Measurements from ENCODE around the gene SURF2.

The SURF2 gene

DNA sequence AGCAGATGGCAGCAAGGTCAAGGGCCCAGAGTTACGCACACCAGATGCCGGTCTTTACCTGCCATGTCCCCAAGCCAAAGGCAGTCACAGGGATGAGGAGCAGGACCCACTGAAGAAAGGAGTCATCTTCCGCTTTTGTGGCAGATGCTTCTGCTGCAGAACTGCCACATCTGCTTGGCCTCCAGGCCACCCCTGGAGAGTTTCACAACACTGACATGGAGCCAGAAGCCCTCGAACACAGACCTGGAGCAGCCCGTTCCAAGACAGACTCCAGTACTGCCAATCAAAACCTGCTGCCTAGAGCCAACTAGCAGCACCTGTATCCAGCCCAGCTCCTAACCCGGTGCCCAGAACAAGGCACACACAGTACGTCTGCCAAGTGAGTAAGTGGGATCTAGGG lies 1.6 kb upstream of the SURF2 start:
- DNase-seq (ENCODE audit: low spot score): no peak

DNA sequence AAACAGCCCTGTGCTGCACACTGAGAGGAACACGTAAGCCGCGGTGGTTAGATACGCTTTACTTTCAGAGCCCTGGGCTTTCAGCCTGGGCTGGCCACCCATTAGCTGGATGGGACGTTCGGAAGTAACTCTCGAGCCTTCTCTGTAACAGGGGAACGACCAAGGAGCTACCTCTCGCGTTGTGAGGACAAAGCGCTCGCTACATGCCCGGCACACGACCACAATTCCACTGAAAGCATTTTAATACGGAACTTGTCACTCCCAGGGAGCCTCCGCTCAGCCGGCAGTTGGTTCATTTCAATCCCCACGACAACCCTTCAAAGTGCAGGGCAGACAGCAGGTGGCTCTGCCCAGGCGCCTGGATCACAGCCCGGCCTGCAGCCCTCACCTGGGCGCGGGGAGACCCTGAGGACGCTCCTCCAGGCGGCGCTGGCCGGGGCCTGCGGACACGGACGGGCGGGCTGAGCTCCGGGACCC lies 431 bp upstream of the SURF2 start:
- peak; percentile 55 for DNase-seq (ENCODE audit: low spot score)

DNA sequence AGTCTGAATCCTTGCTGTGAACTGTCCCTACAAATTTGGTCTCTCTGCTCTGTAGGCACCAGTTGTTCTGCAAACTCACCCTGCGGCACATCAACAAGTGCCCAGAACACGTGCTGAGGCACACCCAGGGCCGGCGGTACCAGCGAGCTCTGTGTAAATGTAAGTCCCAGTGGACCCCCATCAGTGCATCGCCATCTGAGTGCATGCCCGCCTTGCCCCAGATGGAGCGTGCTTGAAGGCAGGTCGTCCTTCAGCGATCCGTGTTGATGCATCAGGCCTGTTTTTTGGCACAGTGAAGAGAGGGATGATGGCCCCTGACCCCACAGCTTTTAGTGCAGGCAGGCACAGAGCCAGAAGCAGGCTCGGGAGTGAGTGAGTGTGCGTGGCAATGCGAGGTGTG lies 1.3 kb downstream of the SURF2 start:
- no peak for DNase-seq (ENCODE audit: low spot score)

DNA sequence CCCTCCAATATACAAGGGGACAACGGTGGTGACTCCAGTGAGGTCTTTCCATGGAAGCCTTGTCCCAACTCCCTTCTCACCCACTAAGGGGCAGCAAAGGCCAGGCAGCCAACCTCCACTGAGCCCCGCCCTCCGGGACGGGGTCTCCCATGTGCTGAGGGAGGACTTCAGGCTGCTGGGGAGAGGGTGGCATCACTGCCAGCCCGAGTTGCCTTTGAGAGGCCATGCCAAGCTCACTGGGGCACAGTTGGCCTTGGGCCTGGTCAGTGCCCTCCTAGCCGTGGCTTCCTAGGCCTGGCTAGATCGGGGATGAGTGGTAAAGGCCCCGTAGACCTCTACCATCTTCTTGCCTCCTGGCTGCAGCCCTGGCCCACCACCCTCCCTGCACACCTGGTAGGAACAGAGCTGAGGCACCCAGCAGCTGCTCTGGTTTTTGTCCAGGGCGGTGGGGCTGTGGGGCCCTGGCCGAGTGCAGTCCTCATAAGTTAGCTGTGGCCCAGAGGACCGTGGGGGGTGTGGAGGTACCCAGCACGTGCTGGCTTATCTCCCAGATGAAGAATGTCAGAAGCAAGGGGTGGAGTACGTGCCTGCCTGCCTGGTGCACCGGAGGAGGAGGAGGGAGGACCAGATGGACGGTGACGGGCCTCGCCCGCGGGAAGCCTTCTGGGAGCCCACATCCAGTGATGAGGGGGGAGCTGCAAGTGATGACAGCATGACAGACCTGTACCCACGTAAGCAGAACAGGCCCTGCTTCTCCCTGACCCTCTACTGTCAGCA lies 3.2 kb downstream of the SURF2 start:
- peak; percentile 73 for DNase-seq (ENCODE audit: low spot score)

DNA sequence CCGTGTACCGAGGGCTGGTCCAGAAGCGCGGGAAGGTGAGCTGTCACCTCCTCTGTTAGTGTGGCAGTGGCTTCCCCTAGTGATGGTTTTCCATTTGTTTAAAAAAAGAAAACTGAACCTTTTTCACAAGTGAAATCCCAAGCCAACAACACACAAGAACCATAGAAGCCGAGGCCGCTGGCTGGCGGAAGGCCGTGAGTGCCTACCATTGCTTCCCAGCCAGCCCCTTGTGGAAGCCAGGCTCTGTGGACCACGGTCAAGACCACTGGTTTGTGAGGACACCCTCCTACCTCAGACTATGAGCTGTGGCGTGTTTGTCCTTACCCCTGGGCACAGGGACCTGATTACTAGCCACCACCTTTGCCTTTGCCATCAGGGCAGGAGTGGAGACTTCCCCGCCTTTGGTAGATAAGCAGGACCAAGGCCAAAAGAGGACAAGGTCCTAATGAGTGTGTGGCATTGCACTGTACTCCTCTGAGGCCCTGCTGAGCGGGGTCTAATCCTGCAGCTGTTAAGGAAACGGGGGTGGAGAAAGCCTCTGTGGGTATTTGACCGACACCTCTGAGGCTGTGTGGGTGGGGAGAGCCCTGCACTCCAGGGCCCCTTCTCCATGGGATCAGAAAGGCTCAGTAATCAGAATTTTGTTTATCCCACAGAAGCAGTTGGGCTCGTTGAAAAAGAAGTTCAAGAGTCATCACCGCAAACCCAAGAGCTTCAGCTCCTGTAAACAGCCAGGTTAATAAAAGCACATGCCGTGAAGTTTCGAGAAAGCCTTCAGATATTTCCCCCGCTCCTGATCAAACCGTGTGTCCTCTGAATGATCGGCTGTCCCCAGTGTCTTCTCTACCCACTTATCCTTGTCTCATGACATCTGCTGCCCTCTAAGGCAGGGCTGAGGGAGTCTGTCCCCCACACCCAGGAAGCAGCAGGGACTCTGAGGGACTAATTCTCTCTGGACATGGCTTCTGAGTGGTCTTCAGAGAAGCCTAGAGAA lies 4.3 kb downstream of the SURF2 start:
- DNase-seq (ENCODE audit: low spot score): no peak

DNA sequence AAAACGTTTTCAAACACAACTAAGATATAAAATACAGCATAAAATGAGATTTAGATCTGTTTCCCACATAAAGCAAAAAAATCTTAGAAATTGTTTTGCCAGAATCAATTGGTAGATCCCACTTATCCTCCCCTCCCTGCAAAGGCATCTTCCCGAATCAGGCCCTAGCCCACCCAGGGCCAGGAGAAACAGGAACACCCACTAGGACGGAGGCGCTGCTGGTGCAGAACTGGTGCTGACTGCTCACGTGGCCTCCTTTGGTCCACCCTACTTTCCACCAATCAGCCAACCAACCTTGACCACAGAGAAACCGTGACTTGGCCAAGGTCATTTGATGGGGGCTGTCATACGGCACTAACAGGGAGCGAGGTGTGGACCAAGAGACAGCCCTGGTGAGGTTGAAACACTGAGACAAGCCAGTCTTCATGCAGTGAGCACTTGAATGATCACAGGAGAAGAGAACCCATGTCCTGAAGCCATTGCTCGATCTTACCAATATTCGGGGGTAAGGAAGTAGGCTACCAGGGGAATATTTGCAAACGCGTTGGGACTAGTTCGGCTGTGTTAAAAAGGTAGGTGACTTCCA lies 5.2 kb downstream of the SURF2 start:
- no peak for DNase-seq (ENCODE audit: low spot score)

DNA sequence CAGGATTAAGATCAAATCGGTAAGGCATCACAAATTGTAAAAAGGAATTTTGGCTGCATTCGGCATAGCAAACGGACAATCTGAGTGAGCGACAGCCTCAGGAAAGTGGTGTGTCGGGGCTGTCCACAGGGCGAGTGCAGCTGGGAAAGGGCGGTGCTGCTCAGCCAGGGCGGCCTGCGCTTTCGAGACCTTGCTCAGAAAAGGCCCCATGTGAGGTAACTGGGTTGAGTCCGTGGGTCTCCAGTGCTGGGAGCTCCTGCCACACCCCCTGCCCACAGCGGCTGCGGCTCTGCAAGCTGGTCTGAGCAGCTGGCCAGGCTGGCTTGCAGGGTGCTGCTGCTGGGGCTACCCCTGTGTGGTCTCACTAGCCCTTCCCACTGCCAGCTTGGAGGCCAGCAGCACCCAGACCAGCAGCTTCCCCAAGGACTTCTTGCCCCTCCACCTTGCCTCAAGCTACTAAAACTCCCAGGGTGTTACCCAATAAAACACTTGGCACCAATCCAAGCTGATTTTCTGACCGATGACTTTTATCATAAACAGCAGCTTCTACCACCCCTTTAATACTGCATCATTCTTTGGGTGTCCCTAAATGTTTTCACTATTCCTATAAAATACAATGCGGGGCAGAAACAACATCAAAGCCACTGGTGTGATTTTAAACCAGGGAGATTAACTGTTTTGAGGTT lies 6.2 kb downstream of the SURF2 start:
- no peak for DNase-seq (ENCODE audit: low spot score)

DNA sequence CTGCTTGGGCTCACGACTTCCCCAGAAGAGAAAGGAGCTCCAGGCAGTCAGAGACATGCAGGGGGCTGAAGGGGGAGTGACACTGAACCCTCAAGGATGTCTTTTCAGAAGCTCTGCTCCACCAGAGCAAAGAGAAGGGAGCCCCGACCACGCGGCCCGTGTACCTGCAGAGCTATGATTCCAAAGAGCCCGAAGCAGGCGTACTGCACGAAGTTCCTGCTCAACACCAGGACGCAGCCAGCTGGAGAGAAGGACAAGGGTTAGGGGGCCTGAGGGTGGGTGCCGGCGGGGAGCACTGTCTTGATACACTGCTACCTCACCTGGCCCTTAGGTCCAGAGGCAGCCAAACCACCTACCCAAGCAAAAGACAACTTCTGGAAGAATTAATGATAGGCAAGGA lies 10.1 kb downstream of the SURF2 start:
- DNase-seq (ENCODE audit: low spot score): no peak

DNA sequence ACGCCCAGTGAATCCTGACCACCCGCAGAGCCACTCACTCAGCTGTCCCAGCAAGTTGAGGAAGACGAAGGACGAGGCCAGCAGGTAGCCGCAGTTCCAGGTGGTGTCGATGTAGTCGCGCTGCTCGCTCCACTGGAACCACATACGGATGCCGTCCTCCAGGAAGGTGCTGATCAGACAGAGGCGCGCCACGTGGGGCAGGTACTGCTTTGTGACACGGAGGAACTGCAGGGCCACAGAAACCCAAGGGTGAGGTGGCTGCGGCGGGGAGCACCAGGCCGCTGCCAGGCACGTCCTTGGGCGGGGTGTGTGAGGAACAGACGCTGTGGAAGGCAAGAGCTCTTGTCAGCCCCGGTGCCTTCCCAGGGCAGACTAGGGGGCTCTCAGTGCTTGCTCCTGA lies 10.9 kb downstream of the SURF2 start:
- no peak for DNase-seq (ENCODE audit: low spot score)

DNA sequence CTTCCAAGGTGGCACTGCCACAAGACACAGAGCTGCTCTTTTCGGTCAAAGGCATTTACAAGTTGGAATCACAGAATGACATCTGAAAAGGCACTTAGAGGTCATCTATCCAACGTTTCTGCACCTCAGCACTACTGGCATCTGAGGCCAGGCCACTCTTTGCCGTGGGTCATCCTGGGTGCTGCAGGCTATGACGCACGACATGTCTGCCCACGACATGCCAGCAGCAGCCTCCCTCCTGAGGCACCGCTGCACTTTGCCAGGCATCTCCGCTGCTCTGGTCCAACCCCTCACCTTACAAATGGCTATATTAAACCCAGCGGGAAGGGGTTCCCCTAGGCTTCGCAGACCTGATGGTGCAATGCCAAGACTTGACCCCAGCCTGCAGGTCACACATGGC lies 11.4 kb downstream of the SURF2 start:
- DNase-seq (ENCODE audit: low spot score): no peak

DNA sequence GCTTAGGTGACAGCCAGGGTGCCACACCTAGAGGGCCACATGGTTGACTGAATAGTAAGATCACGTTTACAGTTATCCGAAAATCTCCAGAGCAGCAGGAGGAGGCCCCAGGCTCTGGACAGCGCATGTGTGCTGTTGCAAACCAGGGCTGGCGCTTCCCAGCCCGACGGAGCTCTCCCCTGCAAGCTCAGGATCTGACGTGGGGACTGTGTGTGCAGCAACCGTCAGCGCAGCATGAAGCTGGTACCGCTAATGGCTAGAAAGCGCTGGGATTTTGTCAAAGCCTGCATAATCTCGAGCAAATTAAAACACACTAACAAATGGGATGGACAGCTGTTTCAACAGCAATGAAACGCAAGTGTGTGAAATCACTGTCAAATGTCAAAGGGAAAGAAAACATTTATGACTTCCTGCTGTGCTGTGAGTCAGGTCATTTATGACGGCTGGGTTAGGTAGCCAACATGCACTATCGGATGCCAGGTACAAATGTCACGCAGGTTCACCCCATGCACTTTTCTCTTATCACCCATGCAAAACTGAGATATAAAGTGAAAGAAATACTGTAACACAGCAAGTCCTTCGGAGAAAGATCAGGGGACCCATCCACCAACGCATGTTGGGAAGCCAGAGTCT lies 12.0 kb downstream of the SURF2 start:
- DNase-seq (ENCODE audit: low spot score): peak; percentile 61

DNA sequence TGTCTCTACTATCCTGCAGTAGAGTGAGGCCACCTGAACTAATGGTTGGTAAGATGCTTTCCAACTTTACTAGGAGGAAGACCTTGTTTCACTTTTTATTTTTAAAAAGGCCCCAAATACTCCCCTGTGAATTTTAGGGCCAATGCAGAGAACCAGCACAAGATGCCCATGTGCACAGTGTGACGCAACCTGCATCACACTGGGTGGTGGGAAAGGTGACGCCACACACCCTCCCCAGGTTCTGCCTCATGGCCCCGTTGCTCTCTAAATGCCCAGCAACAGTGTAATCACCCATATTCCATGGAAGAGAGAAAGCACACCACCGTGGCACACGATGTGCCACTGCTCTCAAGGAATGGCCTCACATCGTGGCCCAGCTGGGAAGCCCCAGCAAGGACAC lies 13.1 kb downstream of the SURF2 start:
- no peak for DNase-seq (ENCODE audit: low spot score)

DNA sequence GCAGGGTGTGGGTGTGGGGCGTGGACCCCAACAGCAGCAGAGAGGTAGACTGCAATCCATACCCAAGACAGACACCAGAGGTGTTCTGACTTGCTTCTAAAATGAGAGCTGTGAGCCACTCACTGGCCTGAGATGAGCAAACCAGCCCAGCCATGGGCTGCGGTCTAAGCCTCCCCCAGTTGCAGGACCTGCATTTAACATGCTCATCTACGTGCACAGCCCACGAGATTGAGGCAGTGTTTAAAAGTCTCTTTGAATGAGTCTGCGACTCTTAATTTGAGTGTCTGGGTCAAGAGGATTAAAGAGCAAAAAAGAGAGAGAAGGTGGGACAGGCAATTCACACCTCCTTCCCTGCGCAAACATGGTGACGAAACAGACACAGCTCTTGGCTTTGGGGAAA lies 13.6 kb downstream of the SURF2 start:
- no peak for DNase-seq (ENCODE audit: low spot score)

DNA sequence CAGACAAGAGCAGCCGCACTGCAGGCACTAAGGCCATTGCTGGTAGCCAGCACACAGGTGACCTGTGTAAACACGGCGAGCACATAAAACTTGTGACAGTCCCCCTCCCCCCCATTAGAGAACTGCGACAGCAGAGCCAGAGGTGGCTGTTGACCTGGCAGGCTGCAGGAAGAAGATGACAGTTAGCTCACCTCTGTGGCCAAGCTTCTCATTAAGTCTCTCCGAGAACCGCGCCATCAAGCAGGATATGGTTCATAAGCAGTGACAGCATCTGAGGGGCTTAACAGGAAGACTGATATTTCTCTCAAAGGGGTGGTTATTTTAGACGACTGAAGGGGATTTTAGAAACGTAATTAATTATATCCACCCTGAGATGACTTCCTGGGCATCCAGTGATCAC lies 14.3 kb downstream of the SURF2 start:
- no peak for DNase-seq (ENCODE audit: low spot score)

DNA sequence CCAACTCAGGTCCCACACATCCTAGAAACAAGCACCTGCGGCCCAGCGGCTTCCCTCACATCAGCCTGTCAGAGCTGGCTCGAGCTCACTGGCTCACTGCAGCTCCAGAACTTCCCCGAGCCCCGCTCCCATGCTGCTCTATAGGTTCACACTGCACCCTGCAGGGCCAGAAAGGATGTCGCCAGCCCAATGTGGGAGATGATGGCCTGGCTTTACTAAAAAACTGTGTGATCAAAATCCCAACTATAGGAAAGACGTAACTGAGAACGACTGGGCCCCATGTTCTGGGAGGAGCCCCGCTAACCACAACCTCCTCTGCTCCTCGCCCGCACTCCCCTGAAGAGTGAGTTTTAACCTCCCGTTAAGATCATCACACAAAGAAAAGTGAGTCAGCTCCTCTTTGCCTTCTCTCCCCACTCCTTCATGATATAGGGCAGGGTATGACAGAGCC lies 14.9 kb downstream of the SURF2 start:
- no peak for DNase-seq (ENCODE audit: low spot score)

DNA sequence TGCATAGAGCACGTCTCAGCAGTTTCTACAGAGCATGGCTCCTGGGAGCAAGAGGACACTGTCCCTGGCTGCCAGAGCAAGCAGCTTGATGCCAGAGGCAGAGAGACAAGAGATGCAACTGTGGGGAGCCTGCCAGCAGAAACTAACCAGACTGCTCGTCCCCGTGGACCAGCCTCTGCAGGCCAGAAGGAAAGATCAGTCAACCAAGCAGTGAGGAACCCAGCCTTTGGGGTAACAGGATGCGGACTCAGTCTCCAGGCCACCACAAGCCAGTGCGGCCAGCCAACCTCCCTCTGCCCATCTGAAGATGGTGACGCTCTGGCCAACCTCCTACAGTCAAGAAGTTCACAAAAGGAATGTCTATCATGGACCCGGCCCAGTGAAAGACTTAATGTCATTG lies 15.8 kb downstream of the SURF2 start:
- DNase-seq (ENCODE audit: low spot score): no peak

DNA sequence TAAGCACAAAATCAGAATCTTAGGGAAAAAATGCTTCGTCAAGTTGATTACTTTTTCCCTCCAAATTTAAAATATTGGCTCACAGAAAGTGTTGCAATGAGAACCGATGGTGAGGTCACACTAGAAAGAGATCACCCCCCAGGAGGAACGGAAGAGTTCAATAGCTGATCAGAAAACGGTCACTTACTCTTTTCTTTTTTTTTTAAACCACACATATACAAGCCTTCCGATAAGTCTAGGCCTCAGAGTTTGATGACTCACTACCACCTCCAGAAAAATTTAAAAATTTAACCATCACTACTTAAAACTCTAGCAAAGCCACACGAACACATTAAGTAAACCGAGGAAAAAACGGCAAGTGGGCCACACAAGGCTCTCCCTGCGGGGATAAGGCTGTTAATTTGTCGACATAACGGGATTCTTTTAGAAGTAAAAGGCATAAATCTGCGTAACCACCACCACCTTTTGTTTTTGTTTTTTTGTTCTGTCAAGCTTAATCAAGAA lies 18.3 kb downstream of the SURF2 start:
- DNase-seq (ENCODE audit: low spot score): no peak

DNA sequence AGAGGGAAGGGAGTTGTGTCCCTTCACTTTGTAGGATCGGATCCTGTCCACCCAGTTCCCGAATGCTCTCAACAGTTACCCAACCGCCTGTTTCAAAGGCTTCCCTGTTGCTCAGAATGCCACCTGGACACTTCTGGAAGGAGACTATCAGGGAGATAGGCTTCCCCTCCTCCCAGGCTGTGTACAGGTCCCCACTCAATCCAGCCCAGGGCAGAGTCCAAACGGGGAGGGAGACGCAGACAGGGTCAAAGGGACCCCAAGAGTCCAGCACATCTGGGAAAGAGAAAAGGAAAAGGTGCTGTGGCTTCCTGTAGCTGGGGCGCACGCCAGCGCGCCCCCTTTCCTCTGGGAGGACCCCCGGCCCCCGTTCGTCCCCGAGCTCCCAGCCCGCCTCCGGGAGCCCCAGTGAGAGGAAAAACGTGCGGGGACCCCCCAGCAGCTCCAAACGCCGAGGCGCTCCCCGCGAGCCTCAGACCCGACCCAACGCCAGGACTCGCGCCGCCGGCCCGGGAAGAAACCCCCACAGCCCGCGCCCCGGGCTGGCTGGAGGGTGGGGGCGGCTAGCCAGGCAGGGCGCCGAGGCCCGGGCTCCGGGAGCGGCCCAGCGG lies 18.9 kb downstream of the SURF2 start:
- DNase-seq (ENCODE audit: low spot score): no peak

DNA sequence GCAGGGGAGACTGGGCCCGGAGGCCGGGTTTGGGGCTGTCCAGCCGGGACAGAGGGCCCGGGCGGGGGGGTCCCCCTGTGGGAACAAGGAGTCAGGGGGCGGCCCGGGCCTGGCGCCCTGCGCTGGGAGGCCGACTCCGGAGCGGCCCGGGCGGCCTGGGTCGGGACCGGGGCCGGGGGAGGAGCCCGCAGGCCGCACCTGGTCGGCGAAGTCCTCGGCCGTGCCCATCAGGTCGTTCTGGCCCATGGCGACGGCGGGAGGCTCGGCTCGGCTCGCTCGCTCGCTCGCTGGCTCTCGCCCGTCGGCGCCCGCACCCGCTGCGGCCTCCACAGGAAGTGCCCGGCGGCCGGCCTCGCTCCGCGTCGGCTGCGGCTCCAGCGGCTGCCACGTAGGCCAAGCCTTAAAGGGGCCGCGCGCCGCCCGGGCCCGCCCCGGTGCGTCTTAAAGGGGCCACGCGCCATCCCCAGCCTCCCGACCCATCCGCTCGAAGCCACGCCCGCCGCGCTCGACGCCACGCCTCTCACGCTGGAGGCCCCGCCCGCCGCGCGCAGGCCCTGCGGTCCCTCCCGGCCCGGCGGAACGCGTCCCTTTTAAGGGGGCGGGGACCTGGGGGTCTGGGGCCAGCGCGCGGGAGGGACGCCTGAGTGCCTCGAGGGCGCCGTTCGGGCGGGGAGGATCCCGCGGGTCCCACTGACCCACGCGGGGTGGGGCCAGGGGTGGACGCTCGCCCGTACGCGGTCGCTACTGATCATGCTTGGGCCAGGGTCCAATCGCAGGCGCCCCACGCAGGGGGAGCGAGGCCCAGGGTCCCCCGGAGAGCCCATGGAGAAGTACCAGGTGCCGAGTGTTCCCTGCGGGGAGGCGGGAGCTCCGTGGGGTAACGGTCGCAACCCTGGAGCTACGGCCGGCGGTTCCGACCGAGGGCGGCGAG lies 19.6 kb downstream of the SURF2 start, which contains the start of the genes STKLD1 and SURF4:
STKLD1 (plus strand) TSS at position 643 of the 931 bp plus-strand sequence; CDS start at position 751, 108 bp downstream.
SURF4 (minus strand) TSS at position 337 of the 931 bp plus-strand sequence; CDS start at position 246, 91 bp downstream.
- peak; percentile 94 for DNase-seq (ENCODE audit: low spot score)

Measured in cerebellar cortex (tissue), 1 donor.